Skeletal muscle satellite cell (primary cell): Measurements from ENCODE around the gene CCDC6.

Experiments
- H3K27me3 ChIP-seq: 2 replicates; pipeline ENCODE4 v1.7.0; 2013; ENCODE audit warnings: low read length; ENCODE audit not compliant: control insufficient read depth, insufficient read depth
- H3K36me3 ChIP-seq: 2 replicates; pipeline ENCODE4 v1.7.0; 2013; ENCODE audit warnings: mild to moderate bottlenecking, control low read depth, low read length; ENCODE audit not compliant: insufficient read depth
- H3K4me1 ChIP-seq: 2 replicates; pipeline ENCODE4 v1.7.0; 2013; ENCODE audit warnings: low read length; ENCODE audit not compliant: control insufficient read depth, insufficient read depth
- H3K4me2 ChIP-seq: 2 replicates; pipeline ENCODE4 v1.7.0; 2013; ENCODE audit warnings: mild to moderate bottlenecking, low read length
- H3K4me3 ChIP-seq: 2 replicates; pipeline ENCODE4 v1.7.0; 2013; ENCODE audit warnings: low read length
- H3K9ac ChIP-seq: 2 replicates; pipeline ENCODE4 v1.7.0; 2013; ENCODE audit warnings: mild to moderate bottlenecking, low read depth, low read length, moderate library complexity
- H3K9me3 ChIP-seq: replicated peaks from 2 replicates; pipeline ENCODE4 v1.7.0; 2013; ENCODE audit warnings: mild to moderate bottlenecking, control low read depth, low read length

CCDC6 gene

DNA sequence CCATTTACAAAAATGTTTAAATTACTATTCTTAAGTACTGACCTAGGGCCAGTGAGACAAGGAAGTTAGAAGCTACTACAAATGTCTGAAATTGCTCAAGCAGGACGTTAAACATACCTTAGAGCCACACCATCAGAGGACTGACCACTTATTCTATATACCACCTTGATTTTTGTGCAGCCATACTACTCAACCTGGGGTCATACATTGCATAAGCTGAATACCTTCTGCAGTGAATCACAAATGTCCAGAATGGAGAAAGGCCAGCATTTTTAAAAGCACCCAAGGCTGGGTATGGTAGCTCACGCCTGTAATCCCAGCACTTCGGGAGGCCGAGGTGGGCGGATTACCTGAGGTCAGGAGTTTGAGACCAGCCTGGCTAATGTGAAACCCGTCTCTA lies 131.9 kb downstream of the CCDC6 start:
- H3K9ac ChIP-seq, result no peak overlapping the region
- H3K9me3 ChIP-seq, result no peaks in the 10 kb centered on the region
- H3K27me3 ChIP-seq, result no peaks in the 10 kb centered on the region
- H3K4me3 ChIP-seq, result no peak overlapping the region
- peaks cover 3% of the 10 kb centered on the region for H3K4me1 ChIP-seq
- H3K36me3 ChIP-seq, result no peaks in the 10 kb centered on the region
- H3K4me2 ChIP-seq, result no peak overlapping the region

DNA sequence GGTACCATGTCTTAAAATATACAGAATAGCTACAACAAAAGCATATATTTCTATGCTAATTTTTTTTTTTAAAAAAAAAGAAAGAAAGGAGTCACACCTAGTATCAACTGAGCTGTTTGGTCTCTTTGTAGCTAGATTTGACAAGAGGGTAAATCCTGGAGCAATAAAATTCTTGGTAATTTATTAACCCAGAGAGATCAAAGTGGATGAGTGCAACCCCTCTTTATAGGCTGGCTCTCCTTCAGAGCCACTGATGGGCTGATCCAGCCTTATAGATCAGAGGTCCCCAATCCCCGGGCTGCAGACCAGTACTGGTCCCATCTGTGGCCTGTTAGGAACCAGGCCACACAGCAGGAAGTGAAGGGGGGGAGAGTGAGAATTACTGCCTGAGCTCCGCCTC lies 133.3 kb downstream of the CCDC6 start:
- H3K36me3 ChIP-seq, result no peaks in the 10 kb centered on the region
- H3K27me3 ChIP-seq, result no peaks in the 10 kb centered on the region
- H3K4me1 ChIP-seq, result no peaks in the 10 kb centered on the region
- H3K9ac ChIP-seq, result no peak overlapping the region
- no peak overlapping the region for H3K4me2 ChIP-seq
- no peaks in the 10 kb centered on the region for H3K9me3 ChIP-seq
- H3K4me3 ChIP-seq, result no peak overlapping the region

DNA sequence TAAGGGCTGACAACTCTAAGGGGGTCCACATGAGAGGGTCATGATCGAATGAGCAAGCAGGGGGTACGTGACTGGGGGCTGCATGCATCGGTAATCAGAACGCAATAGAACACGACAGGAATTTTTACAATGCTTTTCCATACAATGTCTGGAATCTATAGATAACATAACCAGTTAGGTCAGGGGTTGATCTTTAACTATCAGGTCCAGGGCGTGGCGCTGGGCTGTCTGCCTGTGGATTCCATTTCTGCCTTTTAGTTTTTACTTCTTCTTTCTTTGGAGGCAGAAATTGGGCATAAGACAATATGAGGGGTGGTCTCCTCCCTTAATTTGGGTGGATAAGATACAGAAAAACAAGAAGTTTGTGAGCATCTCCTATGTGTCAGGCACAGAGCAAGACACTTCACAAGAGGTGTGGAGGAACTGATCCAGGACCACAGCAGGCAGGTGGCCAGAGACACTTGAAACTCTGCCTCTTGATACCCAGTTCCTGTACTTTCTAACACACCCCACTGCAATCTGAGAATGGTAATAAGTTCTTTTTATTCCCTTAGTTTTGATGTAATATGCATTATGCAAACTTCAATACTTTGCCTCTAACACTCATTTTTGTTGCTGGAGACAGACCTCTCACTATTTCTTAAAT lies 135.1 kb downstream of the CCDC6 start:
- Histone ChIP-seq H3K27me3 (no peaks in the 10 kb centered on the region), H3K4me1 (no peaks in the 10 kb centered on the region), H3K4me2 (no peak overlapping the region), H3K9ac (no peak overlapping the region), H3K9me3 (no peaks in the 10 kb centered on the region), H3K4me3 (no peak overlapping the region), H3K36me3 (no peaks in the 10 kb centered on the region)

DNA sequence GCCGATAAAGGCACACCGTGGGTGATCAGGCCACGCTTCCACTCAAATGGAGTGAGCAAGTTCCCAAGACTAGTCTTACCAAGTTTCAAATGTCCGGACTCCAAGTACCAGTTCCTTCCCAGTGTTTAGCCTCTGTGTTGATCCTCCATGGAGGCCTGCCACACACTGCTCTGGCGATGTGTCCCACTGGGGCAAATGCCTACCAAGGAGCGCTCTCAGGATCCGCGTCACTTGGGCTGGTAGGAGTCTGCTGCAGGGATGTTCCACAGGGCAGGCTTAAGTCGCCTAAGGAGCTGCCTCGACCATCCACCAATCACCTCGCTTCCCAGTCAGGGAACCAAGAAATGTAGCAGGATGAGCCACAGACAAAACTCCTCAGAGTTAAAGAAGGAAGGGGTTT lies 135.7 kb downstream of the CCDC6 start:
- Histone ChIP-seq H3K27me3 (no peaks in the 10 kb centered on the region), H3K36me3 (no peaks in the 10 kb centered on the region), H3K4me3 (no peak overlapping the region), H3K4me2 (no peak overlapping the region), H3K4me1 (no peaks in the 10 kb centered on the region), H3K9ac (no peak overlapping the region), H3K9me3 (no peaks in the 10 kb centered on the region)

DNA sequence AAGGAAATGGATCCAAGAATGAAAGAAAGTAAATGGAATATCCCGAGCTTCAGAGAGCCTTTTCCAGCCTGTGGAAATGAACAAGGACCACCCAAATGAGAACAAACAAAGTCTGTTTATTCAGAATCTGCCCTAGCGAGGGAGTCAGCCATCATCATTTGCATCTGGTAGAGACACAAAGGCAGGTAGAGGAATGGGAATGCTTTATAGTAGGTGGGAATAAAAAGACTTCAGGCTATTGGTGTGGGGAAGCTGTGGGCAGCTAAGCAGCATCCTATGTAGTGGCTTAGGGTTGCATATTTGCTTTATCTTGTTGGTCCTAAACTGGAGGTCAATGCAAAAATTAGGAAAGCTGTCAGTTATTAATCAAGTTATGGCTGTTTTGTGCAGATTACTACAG lies 143.9 kb downstream of the CCDC6 start:
- no peak overlapping the region for H3K9ac ChIP-seq
- H3K4me1 ChIP-seq, result peaks cover 3% of the 10 kb centered on the region
- H3K36me3 ChIP-seq, result no peaks in the 10 kb centered on the region
- peaks cover 5% of the 10 kb centered on the region for H3K27me3 ChIP-seq
- H3K4me2 ChIP-seq, result no peak overlapping the region
- no peak overlapping the region for H3K4me3 ChIP-seq
- H3K9me3 ChIP-seq, result no peaks in the 10 kb centered on the region

DNA sequence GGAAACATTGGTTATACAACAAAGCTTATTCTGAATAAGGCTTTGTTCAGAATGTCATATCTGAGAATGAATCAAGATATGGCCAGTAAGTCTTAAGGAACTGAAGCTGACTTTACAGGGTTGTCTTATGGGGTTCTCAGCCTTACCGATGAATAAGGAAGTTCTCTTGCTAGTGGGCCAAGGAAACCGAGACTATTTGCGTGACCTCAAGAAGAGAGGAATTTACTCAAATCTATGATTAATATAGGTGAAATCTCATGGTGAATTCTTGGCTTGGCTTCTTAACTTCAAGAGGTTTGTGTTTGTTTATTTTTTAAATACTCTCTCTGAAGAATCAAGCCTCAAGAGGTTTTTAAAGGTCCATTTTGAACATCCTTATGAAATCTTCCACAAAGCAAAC lies 148.4 kb downstream of the CCDC6 start:
- Histone ChIP-seq H3K4me2 (no peak overlapping the region), H3K9me3 (no peaks in the 10 kb centered on the region), H3K4me3 (no peak overlapping the region), H3K4me1 (peaks cover 3% of the 10 kb centered on the region), H3K9ac (no peak overlapping the region), H3K36me3 (no peaks in the 10 kb centered on the region), H3K27me3 (peaks cover 6% of the 10 kb centered on the region)

DNA sequence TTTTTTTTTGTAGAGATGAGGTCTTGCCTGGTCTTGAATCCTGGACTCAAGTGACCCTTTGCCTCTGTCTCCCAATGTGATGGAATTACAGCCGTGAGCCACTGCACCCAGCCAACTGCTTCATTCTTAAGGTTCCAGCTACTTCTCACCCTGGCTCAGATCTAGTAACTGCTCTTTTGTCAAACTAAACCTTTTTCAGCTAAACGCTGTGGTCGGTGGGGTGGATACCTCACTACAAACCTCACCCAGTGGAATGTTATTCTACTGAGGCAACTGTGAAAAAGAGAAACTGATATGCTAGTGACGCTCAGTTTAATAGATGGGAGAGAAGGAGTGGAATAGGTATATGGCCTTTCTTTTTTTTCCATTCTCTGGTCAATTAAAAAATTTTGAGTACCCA lies 151.4 kb downstream of the CCDC6 start:
- H3K9ac ChIP-seq, result no peak overlapping the region
- H3K4me3 ChIP-seq, result no peak overlapping the region
- H3K27me3 ChIP-seq, result peaks cover 15% of the 10 kb centered on the region
- no peak overlapping the region for H3K4me2 ChIP-seq
- H3K9me3 ChIP-seq, result no peaks in the 10 kb centered on the region
- H3K4me1 ChIP-seq, result peaks cover 3% of the 10 kb centered on the region
- H3K36me3 ChIP-seq, result no peaks in the 10 kb centered on the region

DNA sequence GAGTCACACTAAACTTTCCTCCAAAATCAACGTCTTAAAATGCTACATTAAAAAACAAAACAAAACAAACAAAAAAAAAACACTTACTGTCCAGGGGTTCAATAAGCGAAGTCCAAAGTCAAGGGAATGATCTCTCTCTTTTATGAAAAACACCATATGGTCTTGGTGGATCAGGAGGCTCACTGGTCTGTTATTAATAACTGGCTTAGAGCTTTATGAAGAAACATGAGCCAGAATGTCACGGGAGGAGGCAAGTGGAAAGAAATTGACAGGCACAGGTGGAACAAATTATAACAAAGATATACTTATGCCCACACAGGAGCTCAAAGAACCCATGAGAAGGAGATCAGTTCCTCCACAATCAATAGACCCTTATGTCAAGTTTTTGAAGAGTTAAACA lies 153.1 kb downstream of the CCDC6 start, which contains the start of gene MRLN:
Gene MRLN, minus strand, starts transcription at position 189 of the 400 bp plus-strand sequence.
- Histone ChIP-seq H3K36me3 (no peaks in the 10 kb centered on the region), H3K9me3 (no peaks in the 10 kb centered on the region), H3K27me3 (peaks cover 15% of the 10 kb centered on the region), H3K9ac (no peak within 1 kb of the TSS), H3K4me2 (no peak within 1 kb of the TSS), H3K4me1 (peaks cover 3% of the 10 kb centered on the region), H3K4me3 (no peak within 1 kb of the TSS)

DNA sequence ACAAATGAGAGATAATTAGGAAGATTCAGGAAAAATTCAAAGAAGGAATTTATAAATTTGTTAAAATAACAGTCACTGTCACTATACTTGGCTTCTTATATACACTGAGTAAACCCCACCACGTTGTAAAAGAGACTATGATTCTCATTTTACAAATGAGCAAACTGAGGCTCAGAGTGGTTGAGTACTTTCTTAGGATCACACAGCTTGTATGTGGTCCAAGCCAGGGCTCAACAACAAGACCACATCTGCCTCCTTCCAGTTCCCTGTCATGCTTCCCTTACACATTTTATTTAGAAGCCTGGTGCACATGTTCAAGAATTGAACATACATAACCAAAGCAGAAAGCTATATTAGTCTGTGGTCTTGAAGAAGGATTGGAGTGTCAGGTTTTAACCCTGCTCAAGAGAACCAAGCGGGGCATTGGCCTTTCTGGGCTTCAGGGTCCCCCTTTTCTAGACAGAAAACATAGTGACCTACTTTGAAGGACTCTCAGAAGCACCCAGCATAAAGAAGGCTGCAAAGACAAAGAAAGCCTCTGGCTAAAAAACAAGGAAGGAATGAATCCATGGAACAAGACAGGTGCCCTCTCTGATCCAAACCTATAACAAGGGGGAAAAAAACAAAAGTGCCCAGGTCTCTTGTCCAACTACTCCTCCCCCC lies 153.9 kb downstream of the CCDC6 start:
- Histone ChIP-seq H3K27me3 (peaks cover 18% of the 10 kb centered on the region), H3K4me1 (no peaks in the 10 kb centered on the region), H3K36me3 (no peaks in the 10 kb centered on the region), H3K9me3 (no peaks in the 10 kb centered on the region), H3K9ac (no peak overlapping the region), H3K4me3 (no peak overlapping the region), H3K4me2 (no peak overlapping the region)

DNA sequence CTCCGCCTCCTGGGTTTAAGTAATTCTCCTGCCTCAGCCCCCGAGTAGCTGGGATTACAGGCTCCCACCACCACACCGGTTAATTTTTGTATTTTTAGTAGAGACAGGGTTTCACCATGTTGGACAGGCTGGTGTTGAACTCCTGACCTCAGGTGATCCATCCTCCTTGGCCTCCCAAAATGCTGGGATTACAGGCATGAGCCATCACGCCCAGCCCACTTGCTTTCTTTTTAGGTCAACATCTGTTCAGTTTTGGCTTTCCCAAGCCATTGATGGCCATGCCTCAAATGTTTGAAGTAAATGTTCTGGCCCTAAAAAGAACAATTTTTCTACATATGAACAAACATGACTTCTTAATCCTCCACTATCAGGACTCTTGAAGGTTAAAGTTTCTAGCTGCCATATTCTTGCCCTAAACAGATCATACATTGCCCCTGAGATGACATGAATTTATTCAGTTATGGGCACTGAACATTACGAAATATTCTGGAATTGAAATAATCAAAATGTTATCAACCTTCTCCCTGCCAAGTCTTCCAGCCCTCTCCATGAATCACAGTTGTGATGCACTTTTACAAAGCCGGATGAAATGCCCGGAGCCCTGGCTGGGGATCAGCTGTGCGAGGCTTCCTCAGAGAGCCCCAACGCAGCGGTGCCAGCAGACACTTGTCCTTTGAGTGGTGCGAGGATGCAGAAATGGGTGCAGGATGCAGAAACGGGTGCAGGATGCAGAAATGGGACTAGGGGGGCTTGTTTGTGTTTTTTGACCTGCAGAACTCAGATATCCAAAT lies 156.0 kb downstream of the CCDC6 start:
- peaks cover 22% of the 10 kb centered on the region for H3K27me3 ChIP-seq
- no peaks in the 10 kb centered on the region for H3K9me3 ChIP-seq
- no peak overlapping the region for H3K9ac ChIP-seq
- H3K36me3 ChIP-seq, result no peaks in the 10 kb centered on the region
- H3K4me1 ChIP-seq, result no peaks in the 10 kb centered on the region
- no peak overlapping the region for H3K4me2 ChIP-seq
- no peak overlapping the region for H3K4me3 ChIP-seq

DNA sequence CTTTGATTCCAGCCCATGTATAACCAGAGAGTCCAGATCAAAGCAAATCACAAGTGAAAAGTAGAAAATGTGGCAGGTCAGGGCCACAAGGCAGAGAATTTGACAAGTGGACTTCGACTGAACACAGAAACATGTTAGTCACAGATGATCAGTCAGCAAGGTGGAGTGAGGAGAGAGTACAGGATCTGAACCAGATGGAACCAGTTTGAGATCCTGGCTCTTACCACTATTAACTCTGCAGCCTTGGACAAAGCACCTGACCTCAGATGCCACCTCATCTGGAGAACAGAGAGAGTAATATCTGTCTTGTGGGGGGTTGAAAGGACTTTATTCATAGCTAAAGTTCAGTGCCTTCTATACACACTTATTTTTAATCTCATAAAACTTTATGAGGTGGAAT lies 157.5 kb downstream of the CCDC6 start:
- no peak overlapping the region for H3K4me3 ChIP-seq
- H3K4me1 ChIP-seq, result no peaks in the 10 kb centered on the region
- peaks cover 22% of the 10 kb centered on the region for H3K27me3 ChIP-seq
- H3K9ac ChIP-seq, result no peak overlapping the region
- H3K9me3 ChIP-seq, result no peaks in the 10 kb centered on the region
- H3K36me3 ChIP-seq, result no peaks in the 10 kb centered on the region
- H3K4me2 ChIP-seq, result no peak overlapping the region
